ENCODE data around the gene DTX4.

The DTX4 gene

DNA sequence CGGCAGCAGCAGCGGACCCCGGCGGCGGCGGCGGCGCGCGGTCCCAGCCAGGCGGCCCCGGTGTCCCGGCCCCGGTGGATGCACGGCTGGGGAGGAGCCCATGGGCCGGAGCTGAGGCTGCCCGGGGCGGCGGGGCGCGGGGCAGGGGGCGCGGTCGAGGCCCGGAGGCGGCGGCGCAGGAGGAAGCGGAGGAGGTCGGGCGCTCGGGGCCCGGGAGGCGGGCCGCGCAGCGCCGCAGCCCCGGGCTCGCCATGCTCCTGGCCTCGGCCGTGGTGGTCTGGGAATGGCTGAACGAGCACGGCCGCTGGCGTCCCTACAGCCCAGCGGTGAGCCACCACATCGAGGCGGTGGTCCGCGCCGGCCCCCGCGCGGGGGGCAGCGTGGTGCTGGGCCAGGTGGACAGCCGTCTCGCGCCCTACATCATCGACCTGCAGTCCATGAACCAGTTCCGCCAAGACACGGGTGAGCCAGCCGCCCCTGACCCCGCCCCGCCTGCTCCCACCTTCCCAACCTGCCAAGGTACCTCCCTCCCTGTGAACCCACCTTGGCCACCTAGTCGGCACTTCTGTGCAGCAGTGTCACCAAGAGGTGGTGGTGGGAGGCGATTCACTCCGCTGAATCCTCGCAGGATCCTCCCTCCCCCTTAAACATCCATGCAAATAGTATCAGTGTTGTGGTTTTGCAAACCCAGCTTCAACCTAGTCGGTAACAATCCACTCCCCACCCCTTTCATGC lies 580 bp downstream of the DTX4 start:
- POLR2A ChIA-PET = no interaction called here
- TF ChIP-seq, protein P1, sequence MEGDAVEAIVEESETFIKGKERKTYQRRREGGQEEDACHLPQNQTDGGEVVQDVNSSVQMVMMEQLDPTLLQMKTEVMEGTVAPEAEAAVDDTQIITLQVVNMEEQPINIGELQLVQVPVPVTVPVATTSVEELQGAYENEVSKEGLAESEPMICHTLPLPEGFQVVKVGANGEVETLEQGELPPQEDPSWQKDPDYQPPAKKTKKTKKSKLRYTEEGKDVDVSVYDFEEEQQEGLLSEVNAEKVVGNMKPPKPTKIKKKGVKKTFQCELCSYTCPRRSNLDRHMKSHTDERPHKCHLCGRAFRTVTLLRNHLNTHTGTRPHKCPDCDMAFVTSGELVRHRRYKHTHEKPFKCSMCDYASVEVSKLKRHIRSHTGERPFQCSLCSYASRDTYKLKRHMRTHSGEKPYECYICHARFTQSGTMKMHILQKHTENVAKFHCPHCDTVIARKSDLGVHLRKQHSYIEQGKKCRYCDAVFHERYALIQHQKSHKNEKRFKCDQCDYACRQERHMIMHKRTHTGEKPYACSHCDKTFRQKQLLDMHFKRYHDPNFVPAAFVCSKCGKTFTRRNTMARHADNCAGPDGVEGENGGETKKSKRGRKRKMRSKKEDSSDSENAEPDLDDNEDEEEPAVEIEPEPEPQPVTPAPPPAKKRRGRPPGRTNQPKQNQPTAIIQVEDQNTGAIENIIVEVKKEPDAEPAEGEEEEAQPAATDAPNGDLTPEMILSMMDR (IDR thresholded peaks at IDR 0.05; ENCODE audit: insufficient read depth, low read length, missing control alignments) = no peak
- peak overlapping the region; percentile 70 for H3K4me3 ChIP-seq (ENCODE audit: low read depth, low read length)
- no peak for DNase-seq (ENCODE audit: low read depth, low spot score)
- CTCF ChIA-PET = interaction anchor here (0.8 to 18.9 kb wide), 23 partner anchors 9 to 648 kb away, joined by 3 to 450 read pairs (median 16); partner anchors contain the start of genes FAM111A, MPEG1 and OR5A2

DNA sequence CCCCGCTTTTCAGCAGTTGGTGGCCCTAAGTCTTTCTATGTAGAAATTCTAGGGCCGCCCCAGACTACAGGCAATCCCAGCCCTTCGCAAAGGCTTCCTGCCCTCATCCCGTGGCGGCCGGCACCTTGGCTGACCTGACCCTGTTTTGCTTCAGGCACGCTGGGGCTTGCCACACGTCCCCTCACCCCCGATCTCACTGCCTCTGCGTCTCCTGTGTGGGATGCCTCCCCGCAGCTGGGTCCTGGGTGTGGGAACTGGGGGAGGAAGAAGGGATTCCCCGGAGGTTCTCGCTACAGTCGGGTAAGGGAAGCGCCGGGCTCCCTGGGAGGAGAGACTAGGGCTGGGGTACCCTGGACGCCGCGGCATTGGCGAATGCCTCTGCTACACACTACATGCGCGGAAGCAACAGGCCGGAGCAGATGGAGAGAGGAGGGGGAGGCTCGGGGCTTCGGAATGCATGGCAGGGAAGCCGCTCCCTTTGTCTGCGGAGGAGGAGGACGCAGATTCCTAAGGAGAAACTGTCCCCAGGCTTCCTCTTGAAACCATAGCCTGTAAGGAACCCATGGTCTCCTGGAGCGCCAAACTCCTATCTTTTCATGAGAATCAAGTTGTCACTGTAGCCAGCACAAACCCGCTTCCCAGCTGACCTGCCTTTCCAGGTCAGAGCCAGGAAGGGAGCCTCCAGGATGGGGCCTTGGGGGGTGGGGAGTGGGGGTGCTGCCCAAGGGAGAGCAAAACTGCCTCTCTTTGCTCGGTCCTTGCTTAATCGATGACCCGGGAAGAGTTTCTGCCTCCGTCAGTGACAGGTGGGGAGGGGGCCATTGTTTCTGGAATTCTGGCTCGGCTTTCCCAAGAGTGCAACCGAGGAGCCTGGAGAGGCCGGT lies 1.4 kb downstream of the DTX4 start:
- ChIA-PET CTCF (interaction anchor here (1.2 to 18.9 kb wide), 14 partner anchors 8 to 649 kb away, joined by 3 to 450 read pairs (median 32); partner anchors contain the start of genes FAM111A and MPEG1), POLR2A (interaction anchor here (0.9 kb wide), 1 partner anchor 16 kb away, joined by 3 read pairs; no protein-coding TSS in a partner anchor)
- no peak for DNase-seq (ENCODE audit: low read depth, low spot score)
- TF ChIP-seq, protein P1 (IDR thresholded peaks at IDR 0.05; ENCODE audit: insufficient read depth, low read length, missing control alignments) = no peak
- peak overlapping the region; percentile 70 for H3K4me3 ChIP-seq (ENCODE audit: low read depth, low read length)

DNA sequence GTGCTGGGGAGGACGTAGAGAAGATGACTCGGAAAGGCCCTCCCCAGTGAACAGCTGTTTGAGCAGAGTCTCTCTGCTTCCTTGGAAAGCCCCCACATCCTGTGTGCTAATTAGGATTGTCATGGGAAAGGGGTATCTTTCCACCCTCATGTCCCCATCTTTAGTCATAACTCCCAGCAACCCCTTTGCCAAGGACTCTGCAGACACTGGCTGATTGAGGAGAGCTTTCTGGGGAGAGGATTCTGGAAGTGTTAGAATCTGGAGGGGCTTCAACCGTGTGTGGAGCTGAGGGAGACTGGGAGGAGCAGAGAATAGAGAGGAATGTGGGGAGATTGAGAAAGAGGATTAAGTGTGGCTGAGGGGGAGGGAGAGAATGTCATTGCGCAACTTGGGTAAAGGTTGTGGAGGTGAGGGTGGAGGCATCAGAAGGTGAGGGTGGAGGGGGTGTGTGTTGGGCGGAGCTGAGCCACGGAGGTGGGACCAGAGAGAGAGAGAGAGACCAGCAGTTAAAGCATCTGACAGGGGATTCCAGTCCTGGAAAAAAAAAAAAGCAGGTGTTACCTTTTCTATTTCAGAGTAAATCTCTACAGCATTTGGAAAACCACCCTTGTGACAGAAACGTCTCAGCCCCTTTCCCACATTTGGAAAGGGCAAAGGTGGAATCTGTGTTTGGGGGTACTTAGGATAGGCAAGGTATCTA lies 2.2 kb downstream of the DTX4 start:
- TF ChIP-seq, protein P1 (IDR thresholded peaks at IDR 0.05; ENCODE audit: insufficient read depth, low read length, missing control alignments) = no peak
- peak overlapping the region; percentile 70 for H3K4me3 ChIP-seq (ENCODE audit: low read depth, low read length)
- no peak for DNase-seq (ENCODE audit: low read depth, low spot score)
- ChIA-PET CTCF (interaction anchor here (1.3 to 18.9 kb wide), 6 partner anchors 10 to 256 kb away, joined by 4 to 450 read pairs (median 56); partner anchors contain the start of gene MPEG1), POLR2A (interaction anchor here (0.9 kb wide), 1 partner anchor 15 kb away, joined by 3 read pairs; no protein-coding TSS in a partner anchor)

DNA sequence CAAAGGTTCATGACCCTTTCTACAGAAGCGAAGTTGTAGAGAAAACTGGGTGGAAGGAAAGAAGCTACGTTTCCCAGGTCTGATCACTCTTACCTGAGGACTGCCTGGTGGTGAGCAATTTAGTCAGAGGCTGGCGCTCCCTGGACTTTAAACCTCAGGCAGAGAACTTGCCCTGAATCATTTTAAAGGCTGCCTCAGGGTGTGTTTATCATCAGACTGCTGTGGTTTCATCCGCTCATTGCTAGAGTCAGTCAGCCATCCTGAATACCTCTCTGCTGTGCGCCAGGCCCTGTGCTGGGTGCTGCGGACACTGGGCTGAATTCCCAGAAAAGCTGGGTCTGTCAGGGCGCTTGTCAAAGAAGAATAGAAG lies 2.7 kb downstream of the DTX4 start:
- no peak for DNase-seq (ENCODE audit: low read depth, low spot score)
- ChIA-PET CTCF (interaction anchor here (1.3 to 18.9 kb wide), 6 partner anchors 10 to 255 kb away, joined by 4 to 450 read pairs (median 56); partner anchors contain the start of gene MPEG1), POLR2A (interaction anchor here (0.7 to 0.9 kb wide), 2 partner anchors 14 to 24 kb away, joined by 3 to 5 read pairs; no protein-coding TSS in a partner anchor)
- TF ChIP-seq, protein P1 (IDR thresholded peaks at IDR 0.05; ENCODE audit: insufficient read depth, low read length, missing control alignments) = no peak
- H3K4me3 ChIP-seq (ENCODE audit: low read depth, low read length) = no peak overlapping the region

DNA sequence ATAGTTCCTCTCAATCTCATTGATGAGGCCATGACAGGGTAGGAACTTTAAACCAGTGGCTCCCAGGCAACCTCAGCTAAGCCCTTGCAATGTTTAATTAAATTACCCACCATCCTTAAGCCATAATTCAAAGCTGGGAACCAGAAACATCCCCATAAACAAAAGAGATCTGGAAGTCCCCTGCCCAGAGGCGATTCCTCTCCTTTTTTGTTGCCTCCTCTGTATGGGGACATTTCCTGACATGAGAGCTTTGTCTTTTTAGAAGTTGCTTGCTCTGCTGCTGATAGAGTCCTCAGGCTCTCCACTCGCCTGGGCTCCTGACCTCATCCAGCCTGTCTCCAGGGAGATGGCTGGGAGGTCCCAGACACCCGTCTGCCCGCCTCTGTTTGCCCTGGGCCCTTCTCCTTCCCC lies 3.2 kb downstream of the DTX4 start:
- no peak overlapping the region for H3K4me3 ChIP-seq (ENCODE audit: low read depth, low read length)
- POLR2A ChIA-PET = interaction anchor here (0.7 kb wide), 1 partner anchor 23 kb away, joined by 5 read pairs; no protein-coding TSS in a partner anchor
- no peak for DNase-seq (ENCODE audit: low read depth, low spot score)
- CTCF ChIA-PET = interaction anchor here (1.3 to 18.9 kb wide), 6 partner anchors 11 to 255 kb away, joined by 4 to 450 read pairs (median 56); partner anchors contain the start of gene MPEG1
- TF ChIP-seq, protein P1 (IDR thresholded peaks at IDR 0.05; ENCODE audit: insufficient read depth, low read length, missing control alignments) = no peak
